GM12892 (cell line): Measurements from ENCODE around the gene ZNRF2.

Source experiments
- POLR2A ChIP-seq: IDR thresholded peaks from 2 replicates; pipeline ENCODE4 v1.6.1; 2011; ENCODE audit warnings: low read depth, low read length, control low read depth
- POLR2AphosphoS5 ChIP-seq: IDR thresholded peaks from 2 replicates; pipeline ENCODE4 v1.6.1; 2011; ENCODE audit warnings: low read depth, low read length, control low read depth

- TF ChIP-seq POLR2A (no peak), POLR2AphosphoS5 (no peak)
Observed at GRCh38 chr7:30286749-30287148, 2.4 kb downstream of the ZNRF2 start.
